Activated CD4-positive, alpha-beta T cell treated with anti-CD3 and anti-CD28 coated beads, Interleukin-2, Interleukin-6, amounts not matched to agents 100 ng/mL and 50 ng/mL, durations not matched to agents 16 hours and 8 hours (primary cell): Measurements from ENCODE around the gene GLI3.

Experiments
- DNase-seq: peaks from one replicate; pipeline ENCODE4 v3.0.0-alpha.2; 2020

GLI3 gene

DNA sequence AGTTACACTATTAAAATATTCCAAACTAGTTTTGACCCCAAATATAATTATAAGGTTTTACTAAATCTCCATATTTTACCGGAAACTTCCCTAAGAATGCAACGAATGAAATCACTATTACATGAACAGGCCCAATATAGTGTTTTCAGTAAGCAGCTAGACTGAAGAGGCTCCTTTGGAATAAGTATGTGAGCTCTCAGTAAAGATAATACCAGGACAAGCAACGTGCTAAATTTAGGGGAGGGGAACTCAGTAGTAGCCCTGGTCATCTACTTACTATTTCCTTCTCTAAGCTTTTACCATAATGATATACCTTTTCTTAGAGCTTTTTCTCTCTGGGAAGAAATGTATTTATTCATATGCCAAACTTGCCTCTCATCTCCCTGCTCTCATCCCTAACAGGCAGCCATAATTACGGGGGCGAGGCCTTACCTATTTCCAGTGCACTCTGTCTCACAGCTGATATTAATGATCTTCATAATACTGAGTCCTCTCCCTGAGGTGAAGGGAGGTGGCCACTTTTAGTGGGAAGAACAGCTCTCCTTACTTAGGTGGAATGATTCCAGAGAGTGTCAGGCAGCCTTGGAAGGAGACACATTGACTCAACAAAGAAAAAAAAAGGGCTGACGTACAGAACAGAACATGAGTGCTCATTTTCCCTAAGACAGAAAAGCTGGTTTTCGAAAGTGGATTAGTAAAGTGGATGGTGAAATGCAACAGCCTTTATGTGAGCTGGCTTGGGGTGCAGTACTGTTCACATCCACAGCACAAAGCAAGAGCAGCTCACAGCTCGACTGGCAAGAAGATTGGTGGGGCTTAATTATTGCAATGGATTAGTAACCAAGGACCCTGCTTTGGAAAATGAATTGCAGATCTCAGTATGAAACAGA is 165.4 kb downstream of the GLI3 start:
- no peak for DNase-seq

- DNase-seq, result no peak
These were observed 166.9 kb downstream of the GLI3 start for GRCh38 chr7:42070068-42070467.

DNA sequence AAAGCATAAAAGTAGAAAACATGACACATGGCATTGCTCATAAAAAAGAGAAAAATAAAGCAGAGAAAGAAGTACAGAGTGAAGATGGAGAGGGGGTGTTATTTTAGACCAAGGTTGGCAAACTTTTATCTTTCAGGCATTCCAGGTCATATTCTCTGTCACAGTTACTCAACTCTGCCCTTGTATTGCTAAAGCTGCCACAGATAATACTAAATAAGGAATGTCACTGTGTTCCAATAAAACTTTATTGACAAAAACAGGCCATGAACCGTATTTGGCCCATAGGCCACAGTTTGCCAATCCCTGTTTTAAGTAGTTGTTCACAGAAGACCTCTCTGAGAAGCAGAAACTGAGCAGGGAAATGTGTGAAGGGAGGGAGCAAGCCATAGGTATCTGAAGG is 167.4 kb downstream of the GLI3 start:
- no peak for DNase-seq

GRCh38 chr7:42068554-42069280 is 168.3 kb downstream of the GLI3 start:
- no peak for DNase-seq

- DNase-seq, result no peak
These were observed 171.1 kb downstream of the GLI3 start for GRCh38 chr7:42065942-42066341.

GRCh38 chr7:42065015-42065414 is 172.0 kb downstream of the GLI3 start:
- DNase-seq, result no peak

- DNase-seq, result no peak
These were observed 172.5 kb downstream of the GLI3 start for GRCh38 chr7:42064534-42064933.

- no peak for DNase-seq
These were observed 177.7 kb downstream of the GLI3 start for GRCh38 chr7:42059275-42059674.

DNA sequence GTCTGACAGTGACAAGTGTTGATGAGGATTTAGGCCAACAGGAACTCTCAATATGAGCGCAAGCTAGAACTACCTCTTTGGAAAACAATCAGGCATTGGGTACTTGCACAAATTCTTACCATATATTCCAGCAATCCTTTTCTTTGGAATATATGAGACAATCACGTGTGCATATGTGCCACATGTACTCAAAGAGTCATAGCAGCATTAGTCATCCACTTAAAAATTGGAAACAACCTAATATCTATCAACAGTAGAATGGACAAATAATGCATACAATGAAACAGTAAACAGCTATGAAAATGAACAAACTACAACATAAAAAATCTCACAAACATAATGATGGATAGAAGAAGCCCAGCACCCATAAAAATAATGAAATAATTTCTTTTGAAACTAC is 179.7 kb downstream of the GLI3 start:
- no peak for DNase-seq

DNA sequence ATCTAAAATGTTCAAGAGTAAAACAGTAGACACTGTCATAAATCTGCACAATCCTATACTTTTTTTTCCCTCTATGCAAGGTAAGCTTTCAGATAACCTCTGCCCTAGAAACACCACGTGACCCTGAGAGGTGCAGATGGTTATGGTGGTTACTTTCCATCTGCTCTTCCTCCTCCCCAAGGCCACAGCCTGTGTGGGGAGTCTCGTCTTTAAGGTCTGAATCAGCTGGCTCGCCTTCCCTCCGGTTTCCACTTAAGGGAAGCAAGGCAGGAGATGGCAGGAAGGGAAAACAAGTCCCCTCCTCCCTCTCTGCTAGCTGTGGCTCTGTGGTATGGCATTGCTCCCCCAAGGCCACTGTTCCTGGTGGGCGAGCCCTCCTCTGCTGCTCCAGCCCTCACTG is 181.8 kb downstream of the GLI3 start:
- no peak for DNase-seq

DNA sequence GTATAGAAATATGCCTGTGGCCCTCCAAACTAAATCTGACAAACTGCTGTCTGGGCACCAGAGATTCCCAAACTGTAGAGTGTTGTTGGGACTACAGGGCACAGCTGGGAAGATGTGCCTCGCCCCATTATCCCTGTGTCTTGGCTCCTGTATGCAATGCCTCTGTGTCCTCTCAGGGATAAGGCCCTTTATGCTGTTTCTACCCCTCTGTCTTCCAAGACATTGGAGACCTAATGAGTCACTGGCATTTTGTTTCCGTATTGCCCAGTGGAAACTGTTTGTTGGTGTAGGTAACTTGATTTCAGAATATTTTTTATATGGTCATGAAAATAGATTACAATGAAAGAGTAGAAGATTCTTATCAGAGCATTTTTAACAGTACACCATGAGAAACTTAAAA is 183.2 kb downstream of the GLI3 start:
- no peak for DNase-seq

DNA sequence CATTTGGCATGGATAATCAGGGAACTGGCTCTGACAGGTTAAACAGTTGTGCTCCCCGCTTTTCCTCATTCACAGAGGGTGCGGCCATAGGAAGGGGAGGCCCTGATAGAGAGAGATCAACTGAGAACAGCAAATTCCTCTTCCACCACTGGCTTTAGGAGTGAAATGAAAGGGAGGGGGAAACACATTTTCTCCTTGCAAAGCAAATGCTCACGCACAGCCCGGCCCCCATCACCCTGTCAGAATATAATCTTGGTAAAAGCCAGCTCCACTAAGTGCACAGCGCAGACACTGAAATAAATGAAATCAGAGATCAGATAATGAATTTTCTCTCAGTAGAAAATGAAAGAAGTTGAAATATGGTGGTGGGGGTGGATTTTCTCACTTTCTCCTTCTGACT is 187.2 kb downstream of the GLI3 start:
- DNase-seq, result no peak

- DNase-seq, result no peak
These were observed 190.5 kb downstream of the GLI3 start for GRCh38 chr7:42046483-42046882.

GRCh38 chr7:42045961-42046360 is 191.0 kb downstream of the GLI3 start:
- no peak for DNase-seq

DNA sequence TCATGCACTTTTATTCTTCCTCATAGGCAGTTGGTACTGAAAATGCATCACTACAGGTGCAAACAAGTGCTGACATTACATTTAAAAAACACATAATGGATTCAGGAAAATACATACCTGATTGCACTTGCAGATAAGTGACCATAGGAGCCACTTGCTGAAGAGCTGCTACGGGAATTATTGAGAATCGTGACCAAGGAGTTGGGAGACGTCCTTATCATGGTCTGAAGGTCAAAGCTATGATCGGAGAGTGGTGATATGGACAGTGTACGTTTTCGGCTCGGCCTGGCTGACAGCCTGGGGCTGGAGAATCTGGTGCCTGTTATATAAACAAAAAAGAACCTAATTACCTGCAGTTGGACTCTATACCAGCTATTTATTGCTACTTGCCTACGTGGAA is 197.1 kb downstream of the GLI3 start:
- DNase-seq, result no peak

DNA sequence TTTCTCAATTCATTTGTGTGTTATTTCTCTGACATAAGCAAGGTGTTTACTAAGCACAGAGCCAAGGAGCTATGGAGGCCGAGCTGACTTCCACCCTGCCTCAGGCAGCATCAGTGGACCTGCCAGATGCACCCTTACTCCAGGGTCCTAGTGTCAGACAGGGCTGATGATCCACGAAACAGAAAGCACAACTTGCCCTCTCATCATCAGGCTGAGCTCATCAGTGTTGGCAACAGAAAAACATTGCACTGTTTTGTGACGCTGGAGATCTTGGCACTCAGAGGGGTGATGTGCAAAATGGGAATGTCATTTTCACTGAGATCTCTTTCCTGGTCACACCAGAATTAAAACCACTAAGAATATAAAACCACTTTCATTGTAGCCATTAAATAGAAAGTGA is 201.8 kb downstream of the GLI3 start:
- DNase-seq, result no peak

GRCh38 chr7:42033480-42033879 is 203.5 kb downstream of the GLI3 start:
- no peak for DNase-seq

GRCh38 chr7:42029405-42029804 is 207.6 kb downstream of the GLI3 start:
- DNase-seq, result no peak

DNA sequence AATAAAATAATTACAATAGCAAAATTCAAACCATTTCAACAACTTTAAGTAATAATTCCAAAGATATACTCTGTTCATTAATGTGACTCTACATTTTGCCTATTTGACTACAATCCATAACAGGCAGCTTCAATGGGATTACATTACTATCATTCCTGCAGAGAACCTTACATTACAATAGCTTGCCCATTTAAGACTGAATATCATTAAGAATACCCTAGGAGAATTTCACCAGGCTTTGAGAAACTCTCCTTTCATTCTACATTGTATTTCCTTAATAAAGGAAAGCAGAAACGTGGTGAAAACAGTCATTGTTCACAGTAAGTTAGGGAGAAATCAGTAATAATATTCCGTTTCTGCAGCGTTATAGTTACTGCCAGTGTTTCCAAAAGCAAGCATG is 209.5 kb downstream of the GLI3 start:
- DNase-seq, result no peak

DNA sequence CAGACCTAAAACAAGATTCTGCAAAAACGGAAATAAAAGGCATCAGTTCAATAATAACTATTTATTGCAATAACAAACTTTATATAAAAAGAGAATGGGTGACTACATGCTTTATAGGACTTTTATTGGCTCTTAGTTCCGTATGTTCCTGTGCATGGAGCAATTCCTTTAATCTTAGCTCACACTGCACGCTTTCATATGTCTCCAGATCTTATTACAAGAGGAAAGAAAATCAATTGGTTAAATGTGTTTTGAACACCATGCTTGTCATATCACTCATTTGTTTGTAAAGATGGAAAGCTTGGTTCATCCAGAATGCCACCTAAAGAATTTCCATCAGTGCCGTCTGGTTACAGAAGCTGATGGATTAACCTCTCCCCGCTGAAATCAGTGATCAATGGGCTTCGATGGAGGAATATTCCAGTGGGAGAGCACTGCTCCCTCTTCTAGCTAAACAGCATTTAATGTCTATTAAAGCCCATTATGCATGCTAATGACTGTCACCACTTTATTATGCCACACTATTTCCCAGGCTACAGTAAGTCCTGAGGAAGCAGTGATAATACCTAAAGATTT is 210.3 kb downstream of the GLI3 start:
- DNase-seq, result no peak

- DNase-seq, result no peak
These were observed 211.2 kb downstream of the GLI3 start for GRCh38 chr7:42025635-42026375.

GRCh38 chr7:42024537-42024936 is 212.5 kb downstream of the GLI3 start:
- no peak for DNase-seq

DNA sequence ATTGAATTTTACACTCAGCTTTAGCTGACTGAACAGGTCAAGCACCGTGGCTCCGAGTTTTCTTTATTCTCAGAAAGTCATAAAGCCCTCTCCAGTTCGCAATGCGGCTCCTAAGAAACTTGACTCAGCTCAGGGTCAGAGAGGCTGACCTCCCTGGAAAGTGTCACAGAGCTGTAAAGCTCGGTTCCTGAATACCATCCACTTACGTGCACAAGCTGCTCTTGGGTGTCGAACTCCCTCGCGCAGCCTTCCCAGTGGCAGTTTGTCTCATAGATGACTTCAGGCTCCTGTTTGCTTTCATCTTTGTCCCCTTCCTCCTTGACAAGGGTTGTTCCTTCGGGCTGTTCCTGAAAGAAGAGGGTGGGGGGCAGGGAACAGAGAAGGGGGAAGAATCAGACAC is 213.7 kb downstream of the GLI3 start:
- DNase-seq, result no peak
